Skeletal muscle tissue (tissue), 4 donors: ENCODE data around the gene TAF3. TPM values are rescaled to one million over a fixed set of nuclear protein-coding genes. Genes with fewer than 3 reads are reported as not detected.

ENCODE experiments used
- H3K27ac ChIP-seq: one replicate; pipeline ENCODE4 v1.7.0; 2013; ENCODE audit warnings: mild to moderate bottlenecking, low read depth, low read length, inconsistent platforms
- H3K27me3 ChIP-seq, 3 donors: one replicate each; pipeline ENCODE4 v1.7.0; 2013; ENCODE audit warnings: low read length in 3 of 3; ENCODE audit not compliant: control insufficient read depth in 3 of 3, insufficient read depth in 3 of 3
- H3K36me3 ChIP-seq, 3 donors: one replicate each; pipeline ENCODE4 v1.7.0; 2013; ENCODE audit warnings: low read length in 3 of 3; ENCODE audit not compliant: control insufficient read depth in 3 of 3, insufficient read depth in 3 of 3
- H3K4me1 ChIP-seq, 3 donors: one replicate each; pipeline ENCODE4 v1.7.0; 2013; ENCODE audit warnings: low read length in 3 of 3, mild to moderate bottlenecking in 3 of 3; ENCODE audit not compliant: control insufficient read depth in 3 of 3, insufficient read depth in 3 of 3
- H3K4me3 ChIP-seq, 3 donors: one replicate each; pipeline ENCODE4 v1.7.0; 2013; ENCODE audit warnings: low read length in 3 of 3
- H3K9ac ChIP-seq, 3 donors: one replicate each; pipeline ENCODE4 v1.7.0; 2013; ENCODE audit warnings: low read length in 3 of 3, mild to moderate bottlenecking in 3 of 3, moderate library complexity in 2 of 3, low read depth in 1 of 3
- H3K9me3 ChIP-seq, 3 donors: one replicate each; pipeline ENCODE4 v1.7.0; 2013; ENCODE audit warnings: low read length in 3 of 3; ENCODE audit not compliant: control insufficient read depth in 3 of 3
- total RNA-seq: library from RNA; depleted of rRNA; stranded (reverse); fragments of >200 nt; gene quantifications from one replicate; pipeline ENCODE4 v1.2.3, GENCODE V29; 2014
- donor health status: Osteomylitis.

The TAF3 gene
- total RNA-seq, 1 donor from 2014 or later = 2.1 TPM

DNA sequence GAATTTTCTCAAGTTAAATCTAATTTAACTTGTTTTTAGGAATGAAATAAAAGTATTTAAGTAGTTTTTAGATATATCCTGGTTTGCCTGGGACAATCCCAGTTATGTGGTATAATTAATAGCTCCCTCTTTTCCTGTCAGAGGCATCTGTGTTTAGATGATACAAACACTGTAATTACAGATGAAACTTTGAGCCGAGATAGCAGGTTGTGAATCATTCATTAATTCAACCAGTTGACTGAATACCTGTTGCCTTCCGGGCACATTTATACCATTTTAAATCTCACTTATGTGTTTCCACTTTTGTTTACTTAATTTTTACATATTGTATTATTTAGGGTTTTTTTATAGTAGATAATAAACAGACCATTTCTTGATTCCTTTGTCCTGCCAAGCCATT, 154.1 kb downstream of the TAF3 start:
- no peaks in the 10 kb centered on the region for H3K36me3 ChIP-seq
- H3K27me3 ChIP-seq = no peaks in the 10 kb centered on the region
- no peak overlapping the region for H3K9ac ChIP-seq
- no peaks in the 10 kb centered on the region for H3K9me3 ChIP-seq
- H3K27ac ChIP-seq = no peak overlapping the region
- H3K4me3 ChIP-seq = no peak overlapping the region
- H3K4me1 ChIP-seq = peaks cover 0 to 3% (median 0%) of the 10 kb centered on the region in 3 donors

DNA sequence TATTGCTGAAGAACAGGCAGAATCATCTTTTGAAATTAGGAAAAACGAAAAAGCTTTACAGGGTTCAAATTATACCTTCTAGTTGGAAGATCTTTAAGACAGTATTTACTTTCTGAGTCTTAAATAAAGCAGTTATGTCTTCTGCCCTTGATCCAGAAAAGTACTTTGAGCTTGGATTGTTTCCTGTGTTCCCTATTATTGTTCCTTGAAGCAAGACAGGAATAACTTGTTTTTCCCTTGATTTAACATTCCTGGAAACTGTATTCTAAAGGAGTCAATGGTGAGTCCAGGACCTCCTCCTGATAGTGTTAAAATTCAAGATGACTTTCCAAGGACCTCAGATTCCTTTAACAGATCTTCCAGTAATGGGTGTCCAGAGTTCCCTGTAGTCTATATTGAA, 161.9 kb downstream of the TAF3 start:
- no peak overlapping the region for H3K9ac ChIP-seq
- H3K27ac ChIP-seq = no peak overlapping the region
- no peaks in the 10 kb centered on the region for H3K9me3 ChIP-seq
- no peaks in the 10 kb centered on the region for H3K4me1 ChIP-seq
- H3K27me3 ChIP-seq = no peaks in the 10 kb centered on the region
- H3K36me3 ChIP-seq = peaks cover 0 to 4% (median 0%) of the 10 kb centered on the region in 3 donors
- no peak overlapping the region for H3K4me3 ChIP-seq

DNA sequence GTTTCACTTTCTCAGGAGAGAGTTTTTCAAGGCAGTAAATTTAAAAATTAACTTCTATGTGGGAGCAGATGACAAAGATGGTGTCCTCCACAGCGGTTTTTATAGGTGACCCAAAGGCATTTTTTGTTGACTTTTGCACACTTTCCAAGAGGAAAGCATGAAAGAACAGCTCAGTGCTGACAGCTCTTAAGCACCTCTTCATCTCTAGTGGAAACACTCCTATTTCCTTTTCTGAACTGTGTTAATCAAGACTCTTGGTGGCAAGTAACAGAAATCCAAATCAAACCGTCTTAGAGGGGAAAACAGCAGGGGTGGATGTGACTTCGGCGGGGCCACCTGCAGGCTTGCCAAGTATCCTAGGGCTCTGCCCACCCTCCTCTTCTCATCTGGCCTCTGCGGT, 164.4 kb downstream of the TAF3 start:
- H3K4me1 ChIP-seq = no peaks in the 10 kb centered on the region
- H3K36me3 ChIP-seq = peaks cover 0 to 6% (median 0%) of the 10 kb centered on the region in 3 donors
- no peak overlapping the region for H3K9ac ChIP-seq
- no peak overlapping the region for H3K4me3 ChIP-seq
- H3K27me3 ChIP-seq = no peaks in the 10 kb centered on the region
- no peaks in the 10 kb centered on the region for H3K9me3 ChIP-seq
- no peak overlapping the region for H3K27ac ChIP-seq

DNA sequence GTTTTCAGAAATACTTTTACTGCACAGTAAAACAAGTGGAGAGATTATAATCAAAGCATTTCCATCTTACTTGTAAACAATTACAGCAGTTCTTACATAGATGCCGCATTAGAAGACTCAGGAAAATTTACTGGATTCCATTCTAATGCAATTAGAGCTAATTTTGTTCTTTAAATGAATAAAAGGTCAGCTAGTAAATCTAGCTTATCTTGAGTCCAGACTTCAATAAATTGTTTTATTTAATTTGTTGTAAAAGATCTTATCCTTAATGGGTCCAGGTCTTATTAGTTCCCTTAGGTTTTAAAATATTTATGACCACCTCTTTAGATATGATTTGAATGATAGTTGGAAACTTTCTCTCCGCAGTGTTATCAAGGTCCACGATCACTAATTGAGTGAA, 166.0 kb downstream of the TAF3 start:
- Histone ChIP-seq H3K27me3 (no peaks in the 10 kb centered on the region), H3K27ac (no peak overlapping the region), H3K9me3 (no peaks in the 10 kb centered on the region)

DNA sequence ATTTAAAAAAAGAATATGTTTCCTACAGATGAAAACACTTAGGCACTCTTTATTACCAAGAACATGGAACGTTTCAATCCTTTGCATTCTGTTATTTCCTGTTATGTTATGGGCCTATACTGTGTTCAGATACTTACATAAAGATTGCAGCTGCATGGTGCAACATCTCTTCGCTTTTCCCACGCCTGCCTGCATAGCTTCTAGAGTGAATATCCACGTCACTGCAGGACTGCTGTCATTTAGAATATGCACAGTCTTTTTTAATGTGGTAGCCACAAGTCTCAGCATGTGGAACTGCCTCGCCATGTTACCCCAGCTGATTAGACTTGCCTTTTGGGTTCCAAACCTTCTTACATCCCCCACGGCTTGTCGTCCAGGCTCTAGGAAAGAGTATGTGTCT, 166.6 kb downstream of the TAF3 start:
- Histone ChIP-seq H3K9ac (no peak overlapping the region), H3K27ac (no peak overlapping the region), H3K4me3 (no peak overlapping the region), H3K4me1 (no peaks in the 10 kb centered on the region), H3K9me3 (no peaks in the 10 kb centered on the region), H3K36me3 (peaks cover 0 to 2% (median 0%) of the 10 kb centered on the region in 3 donors), H3K27me3 (no peaks in the 10 kb centered on the region)

More for the DNA sequence above, 166.0 kb downstream of the TAF3 start:
- Histone ChIP-seq H3K4me1 (no peaks in the 10 kb centered on the region), H3K9ac (no peak overlapping the region), H3K36me3 (peaks cover 0 to 2% (median 0%) of the 10 kb centered on the region in 3 donors), H3K4me3 (no peak overlapping the region)

DNA sequence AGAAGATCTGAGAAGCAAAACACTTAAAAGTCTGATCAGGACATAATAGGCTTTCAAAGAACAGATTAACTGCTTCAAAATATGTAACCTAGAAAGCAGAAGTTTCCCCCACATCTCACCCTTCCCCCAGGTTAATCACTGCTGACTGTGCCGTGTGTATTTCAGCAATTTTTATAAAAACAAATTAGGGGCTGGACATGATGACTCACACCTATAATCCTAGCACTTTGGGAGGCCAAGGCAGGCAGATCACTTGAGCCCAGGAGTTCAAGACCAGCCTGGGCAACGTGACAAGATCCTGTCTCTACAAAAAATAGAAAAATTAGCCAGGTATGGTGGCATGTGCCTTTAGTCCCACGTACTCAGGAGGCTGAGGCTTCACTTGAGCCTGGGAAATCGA, 168.5 kb downstream of the TAF3 start:
- Histone ChIP-seq H3K4me3 (no peak overlapping the region), H3K9me3 (no peaks in the 10 kb centered on the region), H3K9ac (no peak overlapping the region), H3K36me3 (peaks cover 0 to 2% (median 0%) of the 10 kb centered on the region in 3 donors), H3K4me1 (no peaks in the 10 kb centered on the region), H3K27me3 (no peaks in the 10 kb centered on the region), H3K27ac (no peak overlapping the region)

DNA sequence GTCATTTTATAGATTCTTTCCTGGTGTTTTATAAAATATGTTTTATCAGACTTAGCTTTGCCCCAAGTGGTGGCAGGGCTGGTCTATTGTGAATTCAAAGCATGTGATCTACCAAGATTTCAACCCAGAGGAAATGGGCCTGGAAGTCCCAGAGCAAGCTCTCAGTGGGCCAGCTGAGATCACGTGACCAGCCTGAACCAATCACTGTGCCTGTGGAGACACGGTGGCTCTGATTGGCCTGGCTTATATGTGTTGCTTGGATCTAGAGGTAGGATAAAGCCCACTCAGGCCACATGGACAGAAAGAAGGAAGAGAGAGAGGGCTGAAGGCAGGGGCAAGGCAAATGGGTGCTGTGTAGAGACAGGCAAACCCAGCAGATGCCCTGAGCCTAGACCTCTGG, 170.7 kb downstream of the TAF3 start:
- no peak overlapping the region for H3K27ac ChIP-seq
- H3K9me3 ChIP-seq = no peaks in the 10 kb centered on the region
- no peak overlapping the region for H3K4me3 ChIP-seq
- H3K27me3 ChIP-seq = no peaks in the 10 kb centered on the region
- H3K36me3 ChIP-seq = peaks cover 0 to 2% (median 0%) of the 10 kb centered on the region in 3 donors
- H3K4me1 ChIP-seq = no peaks in the 10 kb centered on the region
- no peak overlapping the region for H3K9ac ChIP-seq

DNA sequence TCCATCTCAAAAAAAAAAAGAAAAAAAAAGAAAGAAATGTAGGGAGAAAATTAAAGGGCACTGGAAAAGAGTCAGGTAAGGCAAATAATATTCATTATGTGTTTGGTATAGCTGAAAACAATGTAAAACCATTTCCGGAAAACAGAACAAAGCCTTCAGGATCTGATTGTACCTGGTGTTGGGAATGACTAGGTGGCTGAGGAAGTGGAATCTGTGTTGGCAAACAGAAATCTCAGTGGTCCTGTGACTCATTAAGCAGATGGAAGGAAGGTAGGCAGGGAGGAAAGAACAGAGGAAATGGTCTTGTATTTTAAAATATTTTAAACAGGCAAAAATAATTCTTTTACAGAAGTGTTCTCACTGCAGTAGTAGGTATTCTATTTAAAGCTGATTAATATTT, 180.5 kb downstream of the TAF3 start:
- no peaks in the 10 kb centered on the region for H3K9me3 ChIP-seq

DNA sequence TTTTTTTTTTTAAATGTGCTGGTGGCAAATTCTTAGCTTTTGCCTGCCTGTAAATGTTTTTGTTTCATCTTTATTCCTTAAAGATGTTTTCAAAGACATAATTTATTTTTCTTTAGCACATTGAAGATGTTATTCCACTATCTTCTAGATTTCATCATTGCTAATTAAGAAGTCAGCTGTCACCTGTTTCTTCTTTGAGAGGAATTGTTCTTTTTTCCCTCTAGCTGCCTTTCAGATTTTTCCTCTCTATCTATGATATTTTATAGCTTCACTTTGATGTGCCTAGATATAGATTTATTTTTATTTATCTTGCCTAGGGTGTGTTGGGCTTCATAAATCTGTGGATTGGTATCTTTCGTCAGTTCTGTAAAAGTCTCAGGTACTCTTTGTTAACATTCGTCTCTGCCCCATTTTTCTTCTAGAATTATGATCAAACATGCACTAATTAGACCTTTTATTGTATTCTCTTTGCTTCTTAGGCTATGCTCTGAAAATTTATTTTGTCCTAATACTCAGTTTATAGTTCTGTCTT, 186.2 kb downstream of the TAF3 start:
- no peak overlapping the region for H3K9ac ChIP-seq
- H3K4me1 ChIP-seq = no peaks in the 10 kb centered on the region

More for the DNA sequence above, 180.5 kb downstream of the TAF3 start:
- Histone ChIP-seq H3K27ac (no peak overlapping the region), H3K9ac (no peak overlapping the region), H3K4me1 (no peaks in the 10 kb centered on the region), H3K36me3 (peaks cover 0 to 5% (median 0%) of the 10 kb centered on the region in 3 donors), H3K27me3 (no peaks in the 10 kb centered on the region), H3K4me3 (no peak overlapping the region)

DNA sequence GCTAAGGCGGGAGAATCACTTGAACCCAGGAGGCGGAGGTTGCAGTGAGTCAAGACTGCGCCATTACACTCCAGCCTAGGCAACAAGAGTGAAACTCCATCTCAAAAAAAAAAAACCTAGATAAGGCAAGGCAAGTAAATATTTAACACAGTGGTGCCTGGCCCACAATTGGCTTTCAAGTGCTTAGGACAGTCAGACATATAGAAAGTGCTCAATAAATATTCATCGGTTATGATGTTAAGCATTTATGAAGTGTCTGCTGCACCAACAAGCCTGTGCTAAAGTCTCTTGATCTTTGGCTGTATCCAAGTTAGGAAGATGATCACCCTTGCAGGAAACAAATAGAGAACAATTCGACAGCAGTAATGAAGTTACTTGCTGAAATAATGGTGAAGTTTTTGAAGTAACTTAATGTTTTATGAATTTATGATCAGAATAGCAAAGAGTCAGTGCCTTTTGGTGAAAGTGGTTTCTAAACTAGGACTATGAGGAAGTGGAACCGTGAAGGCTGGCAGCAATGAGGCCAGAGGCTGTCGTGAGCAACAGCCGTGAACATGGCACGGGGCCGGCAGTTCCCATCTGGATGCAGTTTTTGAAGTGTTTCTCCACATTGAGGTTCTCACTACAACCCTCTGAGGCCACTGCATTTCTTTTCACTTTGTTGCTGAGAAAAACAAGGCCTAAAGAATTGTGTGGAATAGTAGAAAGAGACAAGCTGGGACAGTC, 188.1 kb downstream of the TAF3 start:
- no peaks in the 10 kb centered on the region for H3K4me1 ChIP-seq
- no peak overlapping the region for H3K4me3 ChIP-seq
- peaks cover 2 to 9% (median 3%) of the 10 kb centered on the region in 3 donors for H3K36me3 ChIP-seq
- H3K9me3 ChIP-seq = no peaks in the 10 kb centered on the region
- H3K27me3 ChIP-seq = no peaks in the 10 kb centered on the region
- H3K27ac ChIP-seq = no peak overlapping the region
- H3K9ac ChIP-seq = no peak overlapping the region

More for the DNA sequence above, 186.2 kb downstream of the TAF3 start:
- Histone ChIP-seq H3K9me3 (no peaks in the 10 kb centered on the region), H3K27ac (no peak overlapping the region), H3K36me3 (peaks cover 0 to 5% (median 3%) of the 10 kb centered on the region in 3 donors), H3K4me3 (no peak overlapping the region), H3K27me3 (no peaks in the 10 kb centered on the region)
